ENCODE results near the gene MUC3A. TPM values are rescaled to one million over a fixed set of nuclear protein-coding genes. Genes with fewer than 3 reads are reported as not detected.
"Not testable (repeated sequence)": the region's sequence is repeated elsewhere in the genome, so short reads cannot be mapped to it uniquely, and the experiment has no call there.

The MUC3A gene
- total RNA-seq, 2 donors from 2014 or later, result 0.49 TPM; not detected in 1

GRCh38 chr7:100972002-100972347, 22.6 kb downstream of the MUC3A start:
- peaks cover 2% of the 10 kb centered on the region for H3K9me3 ChIP-seq
- TF ChIP-seq CTCF (IDR thresholded peaks at IDR 0.05), result no peak
- peaks cover 9% of the 10 kb centered on the region for H3K27me3 ChIP-seq (replicated peaks; ENCODE audit: insufficient read depth)
- no peaks in the 10 kb centered on the region for H3K4me1 ChIP-seq (ENCODE audit: control insufficient read depth in 1 of 2, low read depth in 2 of 2)
- H3K27ac ChIP-seq, result no peak overlapping the region
- ATAC-seq (ENCODE audit: insufficient number of reproducible peaks, low FRiP score, low read depth) (no peak), DNase-seq (ENCODE audit: low spot score) (no peak)
- no peaks in the 10 kb centered on the region for H3K36me3 ChIP-seq
- no peak overlapping the region for H3K4me3 ChIP-seq

- Histone ChIP-seq H3K36me3 (no peaks in the 10 kb centered on the region), H3K27ac (no peak overlapping the region), H3K4me3 (no peak overlapping the region), H3K9me3 (peaks cover 2% of the 10 kb centered on the region), H3K4me1 (ENCODE audit: control insufficient read depth in 1 of 2, low read depth in 2 of 2) (no peaks in the 10 kb centered on the region), H3K27me3 (replicated peaks; ENCODE audit: insufficient read depth) (no peaks in the 10 kb centered on the region)
- no peak for DNase-seq (ENCODE audit: low spot score)
- ATAC-seq (ENCODE audit: insufficient number of reproducible peaks, low FRiP score, low read depth), result no peak
- TF ChIP-seq CTCF (IDR thresholded peaks at IDR 0.05), result no peak
These were observed 24.7 kb downstream of the MUC3A start for GRCh38 chr7:100974021-100974420.

- Histone ChIP-seq H3K36me3 (no peaks in the 10 kb centered on the region), H3K27me3 (replicated peaks; ENCODE audit: insufficient read depth) (no peaks in the 10 kb centered on the region), H3K9me3 (peaks cover 2% of the 10 kb centered on the region), H3K27ac (no peak overlapping the region), H3K4me3 (no peak overlapping the region), H3K4me1 (ENCODE audit: control insufficient read depth in 1 of 2, low read depth in 2 of 2) (no peaks in the 10 kb centered on the region)
- no peak for TF ChIP-seq CTCF (IDR thresholded peaks at IDR 0.05)
- ATAC-seq (ENCODE audit: insufficient number of reproducible peaks, low FRiP score, low read depth) (no peak), DNase-seq (ENCODE audit: low spot score) (no peak)
These were observed 26.1 kb downstream of the MUC3A start for GRCh38 chr7:100975371-100975821.

- no peak for DNase-seq (ENCODE audit: low spot score)
- Histone ChIP-seq H3K4me3 (no peak overlapping the region), H3K9me3 (peaks cover 2% of the 10 kb centered on the region), H3K36me3 (no peaks in the 10 kb centered on the region), H3K27me3 (replicated peaks; ENCODE audit: insufficient read depth) (no peaks in the 10 kb centered on the region), H3K27ac (no peak overlapping the region), H3K4me1 (ENCODE audit: control insufficient read depth in 1 of 2, low read depth in 2 of 2) (no peaks in the 10 kb centered on the region)
- TF ChIP-seq CTCF (IDR thresholded peaks at IDR 0.05), result no peak
- no peak for ATAC-seq (ENCODE audit: insufficient number of reproducible peaks, low FRiP score, low read depth)
These were observed 29.0 kb downstream of the MUC3A start for GRCh38 chr7:100978300-100978699.

- no peaks in the 10 kb centered on the region for H3K27me3 ChIP-seq (replicated peaks; ENCODE audit: insufficient read depth)
- DNase-seq (ENCODE audit: low spot score) (no peak), ATAC-seq (ENCODE audit: insufficient number of reproducible peaks, low FRiP score, low read depth) (peak; percentile 84)
- H3K4me3 ChIP-seq, result no peak overlapping the region
- H3K27ac ChIP-seq, result no peak overlapping the region
- no peak for TF ChIP-seq CTCF (IDR thresholded peaks at IDR 0.05)
- no peaks in the 10 kb centered on the region for H3K36me3 ChIP-seq
- no peaks in the 10 kb centered on the region for H3K4me1 ChIP-seq (ENCODE audit: control insufficient read depth in 1 of 2, low read depth in 2 of 2)
- no peaks in the 10 kb centered on the region for H3K9me3 ChIP-seq
These were observed 34.3 kb downstream of the MUC3A start for GRCh38 chr7:100983451-100984187.

- DNase-seq (ENCODE audit: low spot score); H3K4me1 ChIP-seq (ENCODE audit: control insufficient read depth in 1 of 2, low read depth in 2 of 2); H3K4me3 ChIP-seq; H3K27ac ChIP-seq; H3K36me3 ChIP-seq; H3K27me3 ChIP-seq (replicated peaks; ENCODE audit: insufficient read depth); H3K9me3 ChIP-seq; ATAC-seq (ENCODE audit: insufficient number of reproducible peaks, low FRiP score, low read depth): not testable (repeated sequence)
These were observed 35.0 kb downstream of the MUC3A start for GRCh38 chr7:100984241-100984918.

- H3K27ac ChIP-seq; H3K27me3 ChIP-seq (replicated peaks; ENCODE audit: insufficient read depth); H3K4me3 ChIP-seq; H3K4me1 ChIP-seq (ENCODE audit: control insufficient read depth in 1 of 2, low read depth in 2 of 2); ATAC-seq (ENCODE audit: insufficient number of reproducible peaks, low FRiP score, low read depth); H3K36me3 ChIP-seq; DNase-seq (ENCODE audit: low spot score); H3K9me3 ChIP-seq: not testable (repeated sequence)
These were observed 35.9 kb downstream of the MUC3A start for GRCh38 chr7:100985033-100985797.

Measured in thoracic aorta (tissue), 2 donors.